NCI-H2196 treated with DMSO at 0.1 percent for 48 hours (cell line): ENCODE data around the gene CEMP1.
A peak's percentile ranks its signal among the peaks of the same experiment; 100 is the strongest.

ENCODE experiments used
- DNase-seq: peaks from one replicate; lab custom pipeline; 2025; ENCODE audit not compliant: unreplicated experiment; lab: John Stamatoyannopoulos, UW

The CEMP1 gene

GRCh38 chr16:2505695-2506094 is 25.5 kb downstream of the CEMP1 start:
- no peak for DNase-seq

- no peak for DNase-seq
Observed at GRCh38 chr16:2501946-2502895, 29.0 kb downstream of the CEMP1 start.

GRCh38 chr16:2500918-2501750 is 30.1 kb downstream of the CEMP1 start:
- peak; percentile 75 for DNase-seq

- DNase-seq = no peak
Observed at GRCh38 chr16:2500430-2500917, 30.7 kb downstream of the CEMP1 start.

GRCh38 chr16:2499890-2500429 is 31.2 kb downstream of the CEMP1 start:
- DNase-seq = no peak

- DNase-seq = no peak
Observed at GRCh38 chr16:2499454-2499853, 31.8 kb downstream of the CEMP1 start.

GRCh38 chr16:2498531-2499253 is 32.5 kb downstream of the CEMP1 start:
- DNase-seq = no peak

- DNase-seq = no peak
Observed at GRCh38 chr16:2497695-2498484, 33.3 kb downstream of the CEMP1 start.

- no peak for DNase-seq
Observed at GRCh38 chr16:2497116-2497630, 34.0 kb downstream of the CEMP1 start.

GRCh38 chr16:2496223-2497115 is 34.7 kb downstream of the CEMP1 start:
- no peak for DNase-seq

GRCh38 chr16:2495041-2495440 is 36.2 kb downstream of the CEMP1 start:
- no peak for DNase-seq

- no peak for DNase-seq
Observed at GRCh38 chr16:2494616-2495015, 36.6 kb downstream of the CEMP1 start.

- no peak for DNase-seq
Observed at GRCh38 chr16:2493605-2494004, 37.6 kb downstream of the CEMP1 start.

GRCh38 chr16:2492292-2492691 is 38.9 kb downstream of the CEMP1 start:
- DNase-seq = no peak

- DNase-seq = peak; percentile 45
Observed at GRCh38 chr16:2490190-2491105, 40.8 kb downstream of the CEMP1 start.

GRCh38 chr16:2489581-2489980 is 41.6 kb downstream of the CEMP1 start:
- DNase-seq = no peak

GRCh38 chr16:2487903-2488531 is 43.2 kb downstream of the CEMP1 start:
- no peak for DNase-seq
